HEK293 (cell line): ENCODE data around the gene LRP10.
A peak's percentile ranks its signal among the peaks of the same experiment; 100 is the strongest.

Experiments used
- CTCF ChIA-PET: fragments of 350-600 bp; formaldehyde crosslinking; extraction: SDS; loops from one replicate; lab custom pipeline; 2021; ENCODE audit warnings: antibody characterized with exemption; lab: Yijun Ruan, JAX
- POLR2A ChIA-PET: fragments of 300-600 bp; formaldehyde crosslinking; extraction: SDS; loops from one replicate; lab custom pipeline; 2020; ENCODE audit warnings: antibody characterized with exemption, inconsistent platforms; lab: Yijun Ruan, JAX
- H3K27ac ChIP-seq: fragments of 200-500 bp; sonication (Bioruptor generic); 2 replicates; pipeline ENCODE4 v1.5.1; 2014; ENCODE audit warnings: low read depth, low read length, control low read depth, inconsistent platforms; ENCODE audit errors: extremely low read depth
- H3K36me3 ChIP-seq, 2 experiments: fragments of 200-500 bp in 1 of 2; sonication (Bioruptor generic) in 1 of 2; 1 replicate in 1 of 2; 2 replicates in 1 of 2; pipeline ENCODE4 v1.5.1; 2014 to 2017; ENCODE audit warnings: inconsistent platforms in 2 of 2, low read length in 2 of 2; ENCODE audit not compliant: control insufficient read depth in 2 of 2, insufficient read depth in 1 of 2
- H3K4me1 ChIP-seq: fragments of 200-500 bp; sonication (Bioruptor generic); 2 replicates; pipeline ENCODE4 v1.5.1; 2014; ENCODE audit warnings: mild to moderate bottlenecking, low read length, inconsistent platforms; ENCODE audit not compliant: control insufficient read depth, insufficient read depth
- H3K4me3 ChIP-seq: 2 replicates; pipeline ENCODE4 v1.5.1; 2011; ENCODE audit warnings: low read depth, mild to moderate bottlenecking, control low read depth, low read length, moderate library complexity
- H3K9me3 ChIP-seq: fragments of 200-500 bp; sonication (Bioruptor generic); 2 replicates; pipeline ENCODE4 v1.5.1; 2014; ENCODE audit warnings: low read depth, low read length, inconsistent platforms; ENCODE audit not compliant: control insufficient read depth, insufficient read depth
- GLI2 ChIP-seq: fragments of 450-650 bp; formaldehyde crosslinking; IDR thresholded peaks from 2 replicates; pipeline ENCODE4; 2017; ENCODE audit warnings: missing biosample characterization, missing genetic modification characterization, low read depth, borderline replicate concordance
- KLF1 ChIP-seq: fragments of 450-650 bp; formaldehyde crosslinking; IDR thresholded peaks from 2 replicates; pipeline ENCODE4 v1.5.1; 2016; ENCODE audit warnings: missing biosample characterization, missing genetic modification characterization
- KLF8 ChIP-seq: fragments of 450-650 bp; formaldehyde crosslinking; IDR thresholded peaks from 2 replicates; pipeline ENCODE4 v1.5.1; 2016; ENCODE audit warnings: missing biosample characterization, missing genetic modification characterization
- KLF9 ChIP-seq: fragments of 450-650 bp; formaldehyde crosslinking; IDR thresholded peaks from 2 replicates; pipeline ENCODE4 v1.5.1; 2016; ENCODE audit warnings: missing biosample characterization, missing genetic modification characterization, low read depth
- MZF1 ChIP-seq: fragments of 450-650 bp; formaldehyde crosslinking; IDR thresholded peaks from 2 replicates; pipeline ENCODE4 v1.5.1; 2017; ENCODE audit warnings: missing biosample characterization, missing genetic modification characterization, borderline replicate concordance
- PRDM6 ChIP-seq: fragments of 450-650 bp; formaldehyde crosslinking; IDR thresholded peaks from 2 replicates; pipeline ENCODE4 v1.5.1; 2017; ENCODE audit warnings: missing biosample characterization, missing genetic modification characterization
- ZBTB1 ChIP-seq: fragments of 450-650 bp; formaldehyde crosslinking; IDR thresholded peaks from 2 replicates; pipeline ENCODE4 v1.5.1; 2016; ENCODE audit warnings: missing biosample characterization, missing genetic modification characterization
- ZBTB48 ChIP-seq: fragments of 450-650 bp; formaldehyde crosslinking; IDR thresholded peaks from 2 replicates; pipeline ENCODE4 v1.5.1; 2016; ENCODE audit warnings: missing biosample characterization, missing genetic modification characterization
- ZBTB49 ChIP-seq: fragments of 450-650 bp; formaldehyde crosslinking; IDR thresholded peaks from 2 replicates; pipeline ENCODE4 v1.5.1; 2016; ENCODE audit warnings: missing biosample characterization, missing genetic modification characterization, low read depth
- ZFP69B ChIP-seq: fragments of 450-650 bp; formaldehyde crosslinking; IDR thresholded peaks from 2 replicates; pipeline ENCODE4 v1.5.1; 2016; ENCODE audit warnings: missing biosample characterization, missing genetic modification characterization
- ZNF112 ChIP-seq: fragments of 450-650 bp; formaldehyde crosslinking; IDR thresholded peaks from 2 replicates; pipeline ENCODE4 v1.5.0; 2017; ENCODE audit warnings: missing biosample characterization, missing genetic modification characterization
- ZNF121 ChIP-seq: fragments of 450-650 bp; formaldehyde crosslinking; IDR thresholded peaks from 2 replicates; pipeline ENCODE4 v1.5.1; 2016; ENCODE audit warnings: missing biosample characterization, missing genetic modification characterization
- ZNF138 ChIP-seq: fragments of 450-650 bp; formaldehyde crosslinking; IDR thresholded peaks from 2 replicates; pipeline ENCODE4 v1.5.1; 2016; ENCODE audit warnings: missing biosample characterization, missing genetic modification characterization, borderline replicate concordance
- ZNF19 ChIP-seq: fragments of 450-650 bp; formaldehyde crosslinking; IDR thresholded peaks from 2 replicates; pipeline ENCODE4; 2016; ENCODE audit warnings: missing biosample characterization, missing genetic modification characterization, low read depth
- ZNF223 ChIP-seq: fragments of 450-650 bp; formaldehyde crosslinking; IDR thresholded peaks from 2 replicates; pipeline ENCODE4 v1.5.1; 2016; ENCODE audit warnings: missing biosample characterization, missing genetic modification characterization
- ZNF404 ChIP-seq: fragments of 450-650 bp; formaldehyde crosslinking; IDR thresholded peaks from 2 replicates; pipeline ENCODE4 v1.5.1; 2017; ENCODE audit warnings: missing biosample characterization, missing genetic modification characterization
- ZNF423 ChIP-seq: fragments of 450-650 bp; formaldehyde crosslinking; IDR thresholded peaks from 2 replicates; pipeline ENCODE4 v1.5.1; 2016; ENCODE audit warnings: missing biosample characterization, missing genetic modification characterization
- ZNF785 ChIP-seq: fragments of 450-650 bp; formaldehyde crosslinking; IDR thresholded peaks from 2 replicates; pipeline ENCODE4 v1.5.1; 2016; ENCODE audit warnings: missing biosample characterization, missing genetic modification characterization
- ZNF792 ChIP-seq: fragments of 450-650 bp; formaldehyde crosslinking; IDR thresholded peaks from 2 replicates; pipeline ENCODE4 v1.5.1; 2016; ENCODE audit warnings: missing biosample characterization, missing genetic modification characterization
- TF ChIP-seq, protein P1 (sequence below): fragments of 450-650 bp; formaldehyde crosslinking; IDR thresholded peaks from 2 replicates; pipeline ENCODE4 v1.5.1; 2016; ENCODE audit warnings: missing biosample characterization, missing genetic modification characterization

The LRP10 gene

DNA sequence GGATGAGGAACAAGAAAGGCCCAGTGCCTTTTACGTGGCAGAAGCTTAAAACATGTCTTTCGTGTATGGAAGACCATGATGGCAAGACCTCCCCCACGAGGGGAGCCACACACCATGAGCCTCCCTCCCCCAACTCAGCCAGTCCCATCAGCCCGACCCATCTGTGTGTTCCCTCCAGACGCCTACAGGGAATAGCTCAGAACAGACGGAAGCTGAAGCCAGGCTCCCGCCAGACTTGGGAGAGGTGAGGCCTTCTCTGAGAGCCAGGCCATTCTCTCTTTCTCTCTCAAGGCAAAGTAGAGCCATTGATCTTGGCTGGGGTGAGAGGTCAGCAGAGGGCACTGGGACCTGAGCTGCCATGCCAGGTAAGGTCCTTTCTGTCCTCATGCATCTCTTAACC lies 20.9 kb downstream of the LRP10 start (continued):
- TF ChIP-seq PRDM6 (tag by site-specific recombination) (no peak), ZNF423 (tag by site-specific recombination) (no peak), ZBTB1 (tag by site-specific recombination) (no peak), ZNF223 (no peak), ZNF792 (tag by site-specific recombination) (no peak), GLI2 (tag by site-specific recombination) (no peak), ZBTB48 (no peak)

DNA sequence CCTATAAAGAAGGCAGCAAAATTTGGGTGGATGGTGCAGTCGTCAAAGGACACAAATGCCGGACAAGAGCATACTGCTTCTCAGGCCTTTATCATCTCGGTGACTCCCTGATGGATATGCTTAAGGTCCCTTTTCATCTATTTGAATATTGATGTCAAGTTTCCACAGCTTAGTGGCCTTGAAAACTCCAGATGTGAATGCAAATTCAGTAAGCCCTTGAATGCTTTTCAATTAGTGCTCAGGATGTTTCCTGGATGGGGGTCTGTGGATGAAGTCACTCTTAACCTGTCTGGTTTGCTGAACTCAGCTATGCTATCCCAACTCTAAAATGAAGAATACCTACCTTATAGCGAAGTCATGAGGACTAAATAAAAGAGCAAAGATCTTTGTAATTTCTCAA lies 22.2 kb downstream of the LRP10 start:
- no peak overlapping the region for H3K27ac ChIP-seq
- H3K9me3 ChIP-seq = no peaks in the 10 kb centered on the region
- H3K4me3 ChIP-seq = no peak overlapping the region
- no peak for TF ChIP-seq ZNF112 (tag by site-specific recombination)
- no peak for TF ChIP-seq ZNF138 (tag by site-specific recombination)
- TF ChIP-seq, protein P1, sequence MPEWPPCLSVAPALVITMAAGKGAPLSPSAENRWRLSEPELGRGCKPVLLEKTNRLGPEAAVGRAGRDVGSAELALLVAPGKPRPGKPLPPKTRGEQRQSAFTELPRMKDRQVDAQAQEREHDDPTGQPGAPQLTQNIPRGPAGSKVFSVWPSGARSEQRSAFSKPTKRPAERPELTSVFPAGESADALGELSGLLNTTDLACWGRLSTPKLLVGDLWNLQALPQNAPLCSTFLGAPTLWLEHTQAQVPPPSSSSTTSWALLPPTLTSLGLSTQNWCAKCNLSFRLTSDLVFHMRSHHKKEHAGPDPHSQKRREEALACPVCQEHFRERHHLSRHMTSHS (tag by site-specific recombination) = no peak
- no peak for TF ChIP-seq KLF1
- no peak for TF ChIP-seq ZBTB49 (tag by site-specific recombination)
- TF ChIP-seq ZNF785 (tag by site-specific recombination) = no peak
- TF ChIP-seq KLF9 (tag by site-specific recombination) = no peak
- TF ChIP-seq ZNF19 (tag by site-specific recombination) = no peak
- TF ChIP-seq ZNF404 (tag by site-specific recombination) = no peak
- no peak for TF ChIP-seq MZF1 (tag by site-specific recombination)
- H3K36me3 ChIP-seq = peaks cover 0 to 5% of the 10 kb centered on the region in 2 experiments; a peak in 1 of 3 replicates
- CTCF ChIA-PET = interaction anchor here (0.7 to 1.7 kb wide), 5 partner anchors 10 to 337 kb away, joined by 3 to 6 read pairs (median 4); no protein-coding TSS in a partner anchor
- no peaks in the 10 kb centered on the region for H3K4me1 ChIP-seq
- POLR2A ChIA-PET = interaction anchor here (1.1 kb wide), 1 partner anchor 8 kb away, joined by 4 read pairs; no protein-coding TSS in a partner anchor

DNA sequence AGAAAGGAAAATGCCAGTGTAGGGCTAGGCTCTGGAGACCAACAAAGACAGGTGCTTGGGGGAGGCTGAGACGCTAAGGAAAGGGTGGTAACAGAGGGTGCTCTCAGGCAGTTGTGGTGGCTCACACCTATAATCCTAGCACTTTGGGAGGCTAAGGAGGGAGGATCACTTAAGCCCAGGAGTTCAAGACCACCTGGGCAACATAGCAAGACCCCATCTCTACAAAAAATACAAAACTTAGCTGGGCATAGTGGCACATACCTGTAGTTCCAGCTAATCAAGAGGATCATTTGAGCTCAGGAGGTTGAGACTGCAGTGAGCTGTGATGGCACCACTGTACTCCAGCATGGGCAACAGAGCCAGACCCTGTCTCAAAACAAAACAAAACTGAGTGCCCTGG lies 23.9 kb downstream of the LRP10 start:
- ChIA-PET CTCF (interaction anchor here (0.6 to 2.6 kb wide), 7 partner anchors 10 to 339 kb away, joined by 3 to 14 read pairs (median 5); no protein-coding TSS in a partner anchor), POLR2A (interaction anchor here (0.6 to 1.0 kb wide), 2 partner anchors 12 to 61 kb away, joined by 3 read pairs; partner anchors contain the start of gene HAUS4)

More for the DNA sequence above, 23.9 kb downstream of the LRP10 start:
- no peak overlapping the region for H3K27ac ChIP-seq
- H3K4me1 ChIP-seq = no peaks in the 10 kb centered on the region
- no peaks in the 10 kb centered on the region for H3K9me3 ChIP-seq
- H3K36me3 ChIP-seq = peaks cover 0 to 18% of the 10 kb centered on the region in 2 experiments; a peak in 1 of 3 replicates
- TF ChIP-seq ZNF121 (tag by site-specific recombination) (peak; percentile 84), KLF8 (tag by site-specific recombination) (no peak), ZFP69B (tag by site-specific recombination) (no peak)
- no peak overlapping the region for H3K4me3 ChIP-seq
